GM21367 (cell line): ENCODE data around the gene RAD54L.
A peak's percentile ranks its signal among the peaks of the same experiment; 100 is the strongest.

Experiments
- ATAC-seq: cut with Tn5 transposase; IDR thresholded peaks from one replicate; pipeline ENCODE4 v1.9.1; 2021; ENCODE audit not compliant: unreplicated experiment

The RAD54L gene

DNA sequence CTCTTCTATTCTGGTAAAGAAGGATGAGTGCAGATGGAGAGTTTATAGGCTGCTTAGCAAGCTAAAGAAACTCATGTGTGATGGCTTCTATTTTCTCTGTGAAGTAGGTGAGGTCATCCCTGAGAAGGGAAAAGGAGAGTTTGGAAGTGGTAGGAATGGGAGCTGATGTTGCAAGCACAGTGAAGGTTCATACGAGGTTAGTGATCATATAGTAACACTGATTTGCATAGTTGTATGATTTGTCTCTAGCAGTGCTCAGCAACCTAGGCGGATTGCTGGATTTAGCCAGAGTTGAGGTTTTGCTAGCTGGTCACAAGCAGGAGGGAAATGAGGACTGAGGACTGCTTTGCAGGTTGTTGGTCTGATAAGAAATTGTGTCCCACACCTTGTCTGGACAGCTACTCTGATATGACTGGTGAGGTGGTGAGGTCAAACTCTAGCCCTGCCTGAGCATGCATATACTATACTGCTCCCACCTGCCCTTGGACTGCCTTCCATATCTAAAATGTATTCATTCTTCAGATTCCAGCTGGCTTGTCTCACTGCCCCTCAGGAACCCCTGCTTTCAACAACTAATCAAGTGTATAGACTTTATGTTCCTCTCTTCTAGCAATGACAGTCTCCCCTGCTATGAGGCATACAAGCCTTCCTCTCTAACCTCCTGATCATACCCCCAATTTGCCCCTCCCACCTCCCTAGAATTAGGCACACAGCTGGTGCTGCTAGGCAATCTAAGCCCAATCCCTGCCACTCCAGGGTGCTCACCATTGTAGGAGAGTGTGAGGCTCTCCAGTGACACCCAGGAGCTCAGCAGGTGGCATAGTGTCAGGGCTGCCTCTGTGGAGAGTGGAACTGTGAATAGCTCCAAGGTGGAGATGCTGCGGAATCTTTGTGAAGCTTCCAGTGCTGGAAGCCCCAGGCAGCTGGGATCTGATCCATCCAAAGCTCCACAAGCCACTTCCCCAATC is 37.3 kb downstream of the RAD54L start:
- ATAC-seq, result no peak

DNA sequence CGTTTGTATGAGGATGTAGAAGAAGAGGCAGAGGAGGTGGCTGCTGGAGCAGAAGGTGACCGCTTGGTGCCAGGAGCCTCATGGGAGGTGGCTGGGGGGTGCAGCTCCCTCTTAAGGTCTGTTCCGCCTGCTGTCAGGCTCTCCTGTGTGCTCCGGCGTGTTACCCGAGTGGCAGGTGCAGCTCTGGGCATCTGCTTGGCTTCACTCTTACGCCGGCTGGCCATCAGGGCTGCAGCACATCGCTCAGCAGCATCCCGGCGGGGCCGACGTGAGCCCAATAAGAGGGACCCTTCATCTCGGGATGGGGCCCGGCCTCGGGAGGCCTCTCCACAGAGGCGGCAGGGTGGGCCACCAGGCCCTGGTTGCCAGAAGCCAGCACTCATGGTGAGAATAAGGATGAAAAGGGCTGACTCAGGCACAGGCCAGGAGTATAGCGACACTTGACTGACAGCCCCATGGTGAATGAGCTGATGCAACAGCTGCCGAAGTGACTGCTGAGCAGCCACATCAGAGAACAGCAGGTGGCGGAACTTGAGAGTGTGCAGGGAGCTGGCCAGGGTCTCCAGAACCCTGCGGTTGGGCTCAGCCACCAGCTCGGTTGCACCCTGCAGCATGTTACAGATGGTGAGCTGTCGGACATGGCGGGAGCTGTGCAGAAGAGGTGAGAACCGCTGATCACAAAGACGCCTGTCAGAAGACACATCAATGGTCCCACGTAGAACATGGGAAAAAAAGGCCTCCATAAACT is 38.3 kb downstream of the RAD54L start:
- no peak for ATAC-seq

DNA sequence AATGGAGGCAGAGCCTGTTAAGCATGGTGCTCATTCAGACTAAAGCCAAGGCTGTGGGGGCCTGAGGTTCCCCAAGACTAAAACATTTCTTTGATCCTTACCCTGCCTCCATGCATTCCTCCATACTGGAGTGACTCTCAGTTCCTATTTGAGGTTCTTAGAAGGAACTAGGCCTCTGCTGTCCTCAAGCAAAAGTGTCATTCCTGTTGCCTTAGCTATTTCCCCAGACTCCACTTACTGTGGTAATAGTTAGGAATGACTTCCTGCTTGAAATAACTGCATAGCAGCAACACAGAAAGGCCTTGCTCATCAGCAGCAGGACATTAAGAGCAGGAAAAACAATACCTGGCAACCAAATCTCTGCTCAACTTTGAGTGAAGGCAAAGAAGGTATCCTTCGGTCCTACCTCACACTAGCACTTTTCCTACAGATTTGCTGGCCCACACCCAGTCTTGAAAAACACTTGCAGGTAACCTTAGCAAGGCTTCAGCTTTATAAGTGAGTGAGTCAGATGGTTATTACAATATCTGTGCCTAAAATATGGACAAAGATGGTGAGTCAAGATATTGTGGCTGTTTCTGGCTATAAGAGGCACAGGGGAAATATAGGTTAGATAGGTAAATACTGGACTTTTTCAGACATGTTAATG is 41.0 kb downstream of the RAD54L start:
- no peak for ATAC-seq

DNA sequence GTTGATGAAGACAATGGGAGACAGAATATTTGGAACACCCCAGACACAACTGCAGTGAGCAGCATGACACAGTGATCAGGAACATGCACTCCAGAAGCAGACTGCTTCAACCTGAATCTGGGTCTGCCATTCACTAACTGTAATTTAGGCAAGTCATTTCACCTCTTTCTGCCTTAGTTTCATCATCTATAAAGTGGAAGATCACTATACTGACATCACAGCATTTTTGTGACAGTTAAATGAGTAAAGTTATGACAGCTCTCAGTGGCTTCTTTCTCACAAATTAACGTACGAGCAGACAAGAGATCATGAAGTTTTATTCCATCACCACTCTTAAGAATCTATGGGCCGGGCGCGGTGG is 41.6 kb downstream of the RAD54L start:
- ATAC-seq, result no peak

DNA sequence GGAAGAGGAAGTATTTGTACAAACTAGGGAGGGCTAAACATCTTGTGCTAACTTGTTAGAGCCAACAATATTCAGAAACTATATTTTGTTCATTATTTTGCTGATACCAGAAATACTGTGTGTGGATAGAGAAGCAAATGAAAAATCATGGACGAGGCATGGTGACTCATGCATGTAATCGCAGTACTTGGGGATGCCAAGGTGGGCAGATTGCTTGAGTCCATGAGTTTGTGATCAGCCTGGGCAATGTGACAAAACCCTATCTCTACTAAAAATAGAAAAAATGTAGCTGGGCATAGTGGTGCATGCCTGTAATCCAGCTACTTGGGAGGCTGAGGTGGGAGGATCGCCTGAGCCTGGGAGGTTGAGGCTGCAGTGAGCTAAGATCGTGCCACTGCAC is 42.4 kb downstream of the RAD54L start:
- ATAC-seq, result no peak

DNA sequence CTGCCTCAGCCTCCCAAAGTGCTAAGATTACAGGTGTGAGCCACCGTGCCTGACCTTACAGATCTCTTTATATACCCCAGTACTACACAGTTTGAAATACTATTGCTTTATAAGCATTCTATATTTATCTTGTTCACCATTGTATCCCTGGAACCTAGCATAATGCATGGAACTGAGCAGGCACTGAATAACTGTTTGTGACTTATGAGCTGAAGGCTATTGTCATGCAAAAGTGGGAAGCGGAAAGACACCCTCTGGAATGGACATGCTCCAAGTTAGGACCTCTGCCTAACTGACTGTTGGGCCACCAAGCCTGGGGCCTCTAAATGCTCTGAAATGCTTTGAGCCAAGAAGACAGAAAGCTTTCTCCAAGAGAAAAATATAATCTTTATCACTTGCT is 47.7 kb downstream of the RAD54L start:
- no peak for ATAC-seq

DNA sequence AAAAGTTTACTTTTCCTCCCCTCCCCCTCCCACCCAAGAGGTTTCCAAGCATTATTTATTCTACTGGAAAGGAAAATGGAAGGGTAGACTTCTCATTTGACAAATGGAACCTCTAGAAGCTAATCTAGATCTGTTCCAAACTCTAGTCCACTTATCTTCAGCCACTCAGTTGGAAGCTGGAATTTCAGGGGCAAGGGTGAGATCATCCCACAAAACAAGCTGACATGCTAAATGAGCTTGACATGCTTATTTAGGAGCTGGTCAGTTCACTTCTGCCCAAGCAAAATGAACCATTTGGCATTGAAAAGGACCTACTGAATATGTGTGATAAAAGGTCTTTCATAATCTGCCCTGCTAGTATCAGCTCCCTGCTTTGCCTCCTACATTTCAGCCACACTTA is 50.8 kb downstream of the RAD54L start:
- ATAC-seq, result no peak

DNA sequence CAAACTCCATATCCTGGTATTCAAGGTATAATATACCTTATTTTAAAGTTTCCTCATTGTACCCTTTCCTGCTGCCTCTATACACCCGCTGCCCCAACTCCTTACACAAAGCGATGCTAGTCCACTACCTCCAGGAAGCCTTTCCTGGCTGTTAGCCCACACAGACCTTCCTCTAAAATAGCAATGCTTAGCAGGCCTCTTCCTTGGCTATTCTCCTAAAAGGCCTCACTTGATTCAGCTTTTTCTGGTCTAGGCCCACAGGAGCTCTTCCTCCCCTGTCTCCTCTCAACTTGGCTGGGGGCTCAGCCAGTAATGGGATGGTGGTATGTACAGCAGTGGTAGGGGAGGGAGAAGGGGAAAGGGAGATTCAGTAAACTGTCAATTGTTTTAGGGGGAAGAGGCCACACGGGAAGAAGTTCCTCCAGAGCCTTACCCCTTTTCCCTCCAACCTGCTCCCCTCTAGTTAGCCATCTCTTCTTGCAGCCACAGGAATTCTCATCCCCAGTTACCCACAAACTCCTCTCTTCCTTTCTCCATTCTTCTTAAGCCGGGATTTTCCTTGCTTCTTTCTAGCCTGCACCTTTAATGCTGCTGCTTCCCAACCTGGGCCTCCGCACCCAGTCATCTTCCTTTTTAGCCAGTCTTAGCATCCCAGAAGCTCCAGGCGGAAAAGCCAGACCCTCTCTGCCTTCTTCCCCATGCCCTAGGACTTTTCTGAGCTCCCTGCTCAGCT is 53.3 kb downstream of the RAD54L start:
- ATAC-seq, result no peak

DNA sequence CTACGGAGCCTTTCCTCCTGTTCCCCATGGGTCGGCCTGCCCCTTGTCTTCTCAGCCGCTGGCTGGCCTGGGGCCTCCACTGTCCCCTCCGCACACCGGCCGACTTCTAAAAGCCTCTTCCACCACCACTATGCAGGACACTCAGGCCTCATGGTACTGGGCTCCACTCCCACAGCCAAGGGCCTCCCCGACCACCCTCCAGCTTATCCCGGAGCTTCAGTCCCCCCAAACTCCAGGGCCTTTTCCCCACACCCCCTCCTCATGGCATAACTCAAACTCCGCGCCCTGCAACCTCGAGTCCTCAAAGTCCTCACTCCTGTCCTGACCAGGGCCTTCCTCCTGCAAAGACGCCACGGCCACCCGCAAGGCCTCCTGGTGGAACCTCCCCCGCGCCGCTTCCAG is 53.8 kb downstream of the RAD54L start:
- ATAC-seq, result no peak

DNA sequence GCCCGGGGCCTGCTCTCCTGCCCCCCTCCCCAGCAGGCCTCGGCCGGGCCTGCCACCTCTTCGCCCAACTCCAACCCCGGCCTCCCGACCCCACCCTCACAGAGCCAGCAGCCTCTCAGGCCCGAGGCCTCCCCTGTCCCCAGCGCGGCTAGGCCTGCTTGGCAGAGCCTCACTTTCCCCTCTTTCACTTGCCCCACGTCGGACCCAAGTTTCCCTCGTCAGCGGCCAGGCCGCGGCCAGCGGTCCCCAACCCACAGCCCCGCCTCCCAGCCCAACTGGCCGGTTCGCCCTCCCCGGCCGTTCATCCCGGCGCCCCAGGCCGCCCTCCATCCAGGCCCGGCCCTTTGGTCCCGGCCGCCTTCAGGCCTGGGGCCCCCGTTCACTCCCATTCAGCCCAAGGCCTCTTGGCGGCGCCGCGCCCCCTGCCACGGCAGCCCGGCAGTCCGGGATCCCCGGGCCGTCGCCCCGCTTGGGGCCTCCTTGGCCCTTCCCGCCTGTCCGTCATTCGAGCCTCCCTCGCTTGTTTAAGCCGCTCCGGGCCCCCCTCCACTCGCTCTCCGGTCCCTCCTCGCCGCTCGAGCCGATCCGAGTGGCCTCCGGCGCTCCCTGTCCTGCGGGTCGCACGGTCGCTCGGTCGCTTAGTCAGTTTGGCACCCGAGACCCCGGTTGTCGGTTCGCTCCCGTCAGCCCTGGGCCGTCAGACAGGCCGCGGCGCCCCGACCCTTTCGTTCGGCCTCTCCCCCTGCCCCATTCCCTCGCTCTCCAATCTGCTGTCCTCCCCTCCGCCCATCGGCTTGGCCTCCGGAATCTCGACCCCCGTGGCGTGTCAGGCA is 54.5 kb downstream of the RAD54L start:
- peak; percentile 44 for ATAC-seq

DNA sequence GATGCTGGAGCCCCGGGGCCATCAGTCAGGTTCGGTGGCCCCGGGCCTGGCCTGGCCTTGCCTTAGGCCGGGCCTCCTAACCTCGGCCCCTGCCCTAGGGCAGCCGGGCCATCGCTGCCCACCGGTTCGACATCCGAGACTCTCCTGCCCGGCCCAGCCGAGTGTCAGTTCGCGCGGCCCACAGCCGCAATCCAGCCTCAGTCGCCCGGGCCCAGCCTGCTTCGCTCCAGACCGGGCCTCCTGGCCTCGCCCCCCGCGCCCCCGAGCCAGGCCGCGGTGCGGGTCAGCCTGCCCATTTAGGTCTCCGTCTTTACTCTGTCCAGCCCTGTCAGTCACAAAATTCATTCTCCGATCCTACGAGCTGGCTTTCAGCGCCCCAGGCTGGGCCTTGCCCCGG is 55.1 kb downstream of the RAD54L start:
- no peak for ATAC-seq

DNA sequence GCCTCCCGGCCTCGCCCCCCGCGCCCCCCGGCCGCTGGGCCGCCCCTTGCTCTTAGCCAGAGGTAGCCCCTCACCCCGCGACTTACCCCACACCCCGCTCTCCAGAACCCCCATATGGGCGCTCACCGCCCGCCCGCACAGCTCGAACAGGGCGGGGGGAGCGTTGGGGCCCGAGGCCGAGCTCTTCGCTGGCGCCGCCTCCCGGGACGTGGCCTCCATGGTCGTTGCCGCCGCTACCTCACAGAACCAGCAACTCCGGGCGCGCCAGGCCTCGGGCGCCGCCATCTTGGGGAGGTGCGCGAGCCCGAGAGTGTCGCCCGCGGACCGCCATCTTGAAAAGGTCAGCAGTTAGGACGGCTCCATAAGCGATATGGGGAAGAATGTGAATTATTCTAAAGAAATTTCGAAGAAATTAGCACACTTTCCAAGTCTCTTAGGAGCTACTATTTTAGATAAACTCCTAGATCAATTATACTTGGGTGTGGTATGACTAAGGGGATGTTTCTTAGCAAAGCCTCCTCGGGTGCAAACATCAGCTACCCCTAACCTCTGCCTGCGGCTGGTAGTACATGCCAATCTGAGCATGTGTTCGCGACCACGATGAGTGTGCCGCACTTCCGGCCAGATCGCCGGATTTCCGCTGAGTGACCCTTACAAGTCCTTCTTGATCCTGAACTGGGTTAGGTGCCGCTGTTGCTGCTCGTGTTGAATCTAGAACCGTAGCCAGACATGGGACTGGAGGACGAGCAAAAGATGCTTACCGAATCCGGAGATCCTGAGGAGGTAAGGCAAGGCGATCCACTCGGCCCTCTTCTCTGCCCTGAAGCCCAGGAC is 55.7 kb downstream of the RAD54L start, which contains the start of the genes LRRC41 and UQCRH:
LRRC41 (minus strand) TSS at position 579 of the 834 bp plus-strand sequence; CDS start at position 285, 294 bp downstream.
UQCRH (plus strand) TSS at position 661 of the 834 bp plus-strand sequence; CDS start at position 730, 69 bp downstream.
- peak; percentile 65 for ATAC-seq

DNA sequence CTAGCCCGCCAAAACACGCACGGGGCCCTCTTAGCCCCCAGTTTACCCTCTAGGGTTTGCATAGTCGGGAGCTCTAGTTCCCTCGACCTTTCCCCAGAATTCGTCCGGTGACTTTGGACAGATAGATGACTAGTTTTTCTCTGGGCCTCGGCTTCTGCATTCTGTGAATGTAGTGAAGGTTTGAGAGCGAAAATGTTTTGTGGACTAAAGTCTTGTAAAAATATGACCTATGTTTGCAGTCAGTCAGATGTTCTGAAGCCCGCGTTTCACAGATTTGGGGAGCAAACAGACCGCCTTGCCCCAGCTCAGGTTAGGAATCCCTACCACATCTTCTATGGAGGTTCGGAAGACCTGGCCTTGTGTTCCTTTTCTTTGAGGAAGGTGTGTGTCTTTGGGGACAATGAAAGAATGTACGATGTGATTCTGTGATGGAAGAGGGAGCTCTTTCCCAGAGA is 56.3 kb downstream of the RAD54L start:
- ATAC-seq, result no peak

DNA sequence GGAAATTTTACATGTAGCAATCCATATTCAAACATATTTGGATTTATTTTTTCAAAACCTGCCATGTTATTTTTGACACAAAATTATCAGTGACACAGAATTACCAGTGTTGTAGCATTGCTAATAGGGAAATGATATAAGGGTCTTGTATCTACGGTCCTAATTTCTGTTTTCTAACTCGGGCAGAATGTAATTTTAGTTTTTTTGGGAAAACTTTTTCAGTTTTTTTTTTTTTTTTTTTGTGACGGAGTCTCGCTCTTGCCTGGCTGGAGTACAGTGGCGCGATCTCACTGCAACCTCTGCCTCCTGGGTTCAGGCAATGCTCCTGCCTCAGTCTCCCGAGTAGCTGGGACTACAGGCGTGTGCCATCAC is 58.6 kb downstream of the RAD54L start:
- no peak for ATAC-seq

DNA sequence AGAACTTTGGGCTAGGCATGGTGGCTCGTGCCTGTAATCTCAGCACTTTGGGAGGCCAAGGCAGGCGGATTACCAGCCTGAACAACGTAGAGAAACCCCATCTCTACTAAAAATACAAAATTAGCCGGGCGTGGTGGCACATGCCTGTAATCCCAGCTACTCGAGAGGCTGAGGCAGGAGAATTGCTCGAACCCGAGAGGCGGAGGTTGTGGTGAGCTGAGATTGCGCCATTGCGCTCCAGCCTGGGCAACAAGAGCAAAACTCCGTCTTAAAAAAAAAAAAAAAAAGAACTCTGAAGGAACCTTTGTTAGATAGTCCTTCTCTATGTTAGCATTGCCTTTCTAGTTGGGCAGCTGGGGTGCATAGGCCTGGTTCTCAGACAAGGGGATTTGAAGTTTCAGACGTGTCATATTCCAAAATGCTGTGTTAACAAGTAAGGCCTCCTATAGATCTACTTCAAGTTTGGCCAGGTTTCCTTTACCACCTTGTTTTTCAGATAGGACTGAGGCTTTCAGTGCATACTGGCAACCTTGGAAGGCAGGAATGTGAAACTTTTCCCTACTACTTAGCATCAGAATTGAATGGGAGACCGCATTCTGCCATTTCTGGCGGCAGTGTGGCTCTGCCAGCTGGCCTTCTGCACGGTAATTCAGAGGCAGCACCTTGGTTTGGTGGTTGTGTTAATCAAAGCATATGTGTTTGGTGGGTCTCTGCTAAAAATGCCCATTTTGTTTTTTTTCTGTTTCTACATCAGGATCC is 62.0 kb downstream of the RAD54L start:
- ATAC-seq, result no peak

DNA sequence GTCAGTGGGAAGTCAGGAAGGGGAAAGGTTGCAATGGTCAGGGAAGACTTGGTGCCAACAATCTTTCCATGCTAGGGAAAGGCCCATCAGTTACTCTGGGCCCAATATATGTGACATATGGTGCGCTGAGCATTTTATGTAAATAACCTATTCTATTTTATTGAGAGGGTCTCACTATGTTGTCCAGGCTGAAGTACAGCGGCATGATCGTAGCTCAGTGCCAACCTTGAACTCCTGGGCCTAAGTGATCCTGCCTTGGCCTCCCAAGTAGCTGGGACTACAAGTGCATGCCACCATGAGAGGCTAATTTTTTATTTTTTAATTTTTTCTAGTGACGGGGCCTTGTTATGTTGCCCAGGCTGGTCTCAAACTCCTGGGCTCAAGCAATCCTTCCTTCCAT is 62.8 kb downstream of the RAD54L start:
- no peak for ATAC-seq

DNA sequence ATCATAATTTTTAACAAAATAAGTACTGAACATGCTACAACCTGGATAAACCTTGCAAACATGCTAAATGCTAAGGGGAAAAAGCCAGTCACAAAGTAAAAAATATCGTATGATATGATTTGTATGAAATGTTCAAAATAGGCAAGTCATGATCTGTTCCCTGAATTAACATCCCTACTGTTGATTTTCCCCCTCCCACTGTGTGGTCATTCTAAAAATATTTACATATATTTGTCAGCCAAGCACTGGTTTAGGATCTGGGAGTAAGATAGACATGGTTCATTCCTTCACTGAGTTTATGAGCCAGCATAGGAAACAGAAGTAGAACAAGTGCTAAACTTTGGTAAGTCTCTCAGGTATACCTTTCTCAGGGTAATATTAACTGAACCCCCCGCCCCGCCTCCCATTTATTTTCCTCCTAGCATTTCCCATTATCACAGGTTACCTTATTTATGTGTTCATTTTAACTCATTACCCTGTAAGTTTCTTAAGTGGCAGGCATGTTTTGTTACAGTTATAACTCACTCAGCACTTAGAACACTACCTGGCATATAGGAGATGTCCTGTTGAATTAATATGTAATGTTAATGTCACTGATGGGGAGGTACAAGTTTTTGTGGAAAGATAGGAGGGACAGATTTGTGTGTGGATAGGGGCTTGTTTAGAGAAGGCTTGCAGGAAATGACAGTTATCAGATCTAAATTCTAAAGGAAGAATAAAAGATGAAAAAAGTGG is 68.3 kb downstream of the RAD54L start:
- no peak for ATAC-seq

DNA sequence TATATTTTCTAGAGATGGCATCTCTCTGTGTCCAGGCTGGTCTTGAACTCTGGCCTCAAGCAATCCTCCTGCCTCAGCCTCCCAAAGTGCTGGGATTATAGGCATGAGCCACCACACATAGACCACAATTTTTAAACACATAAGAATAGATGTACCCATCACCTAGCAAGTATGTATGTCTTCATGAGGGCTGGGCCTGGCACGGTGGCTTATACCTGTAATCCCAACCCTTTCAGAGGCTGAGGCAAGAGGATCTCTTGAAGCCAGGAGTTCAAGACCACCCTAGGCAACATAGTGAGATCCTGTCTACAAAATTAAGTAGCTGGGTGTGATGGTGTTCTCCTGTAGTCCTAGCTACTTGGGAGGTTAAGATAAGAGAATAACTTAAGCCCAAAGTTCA is 69.8 kb downstream of the RAD54L start:
- ATAC-seq, result no peak
